ENCODE results near the gene LAMC1. TPM values are rescaled to one million over a fixed set of nuclear protein-coding genes. Genes with fewer than 3 reads are reported as not detected.

LAMC1 gene
- total and polyA plus RNA-seq, 2 of the 4 experiments (the other 2 are of a cell fraction) = 249 to 394 TPM

- no peak overlapping the region for H3K56ac ChIP-seq (ENCODE audit: extremely low read depth, insufficient read depth, low read length)
- H2BK20ac ChIP-seq (ENCODE audit: low read depth, low read length) = no peak overlapping the region
- H2AK9ac ChIP-seq (replicated peaks; ENCODE audit: low read depth, low read length, poor library complexity) = no peak overlapping the region
- H4K8ac ChIP-seq (ENCODE audit: low read depth in 2 of 2, low read length in 2 of 2) = no peak overlapping the region
- H3K4me2 ChIP-seq (ENCODE audit: low read depth, low read length) = no peak overlapping the region
- no peak overlapping the region for H2BK15ac ChIP-seq (ENCODE audit: low read depth, low read length)
- H3K4me3 ChIP-seq (ENCODE audit: insufficient read depth, low read depth, low read length) = no peak overlapping the region
- ATAC-seq (ENCODE audit: low read depth) (peak; percentile 60), DNase-seq (peak; percentile 76)
- peaks cover 79% of the 10 kb centered on the region for H4K20me1 ChIP-seq (ENCODE audit: insufficient read depth, low read length)
- no peak overlapping the region for H4K91ac ChIP-seq (ENCODE audit: insufficient read depth, low read depth, low read length)
- H3K36me3 ChIP-seq (ENCODE audit: control insufficient read depth, insufficient read depth, low read length) = no peaks in the 10 kb centered on the region
- peaks cover 12% of the 10 kb centered on the region for H3K9me1 ChIP-seq (ENCODE audit: insufficient read depth, low read length)
- no peak overlapping the region for H3K4ac ChIP-seq (ENCODE audit: low read depth, low read length)
- POLR2A ChIA-PET (ENCODE audit: unreplicated experiment) = no interaction called here
- H3K4me1 ChIP-seq (ENCODE audit: control insufficient read depth, insufficient read depth, low read length) = peaks cover 7% of the 10 kb centered on the region
- TF ChIP-seq SMC3 (IDR thresholded peaks at IDR 0.05; ENCODE audit: low read depth, low read length) (no peak), MAFK (IDR thresholded peaks at IDR 0.05; ENCODE audit: low read depth, low read length) (no peak), CEBPB (IDR thresholded peaks at IDR 0.05; ENCODE audit: low read depth, low read length) (no peak), RCOR1 (IDR thresholded peaks at IDR 0.05; ENCODE audit: insufficient replicate concordance, low read length) (no peak), NFE2L2 (IDR thresholded peaks at IDR 0.05; ENCODE audit: low read depth, low read length) (no peak), RFX5 (IDR thresholded peaks at IDR 0.05; ENCODE audit: low read depth, low read length) (no peak), POLR2A (IDR thresholded peaks at IDR 0.05; ENCODE audit: low read depth, low read length) (no peak), CTCF (conservative IDR thresholded peaks at IDR 0.05; ENCODE audit: low read depth, low read length) (no peak), MXI1 (IDR thresholded peaks at IDR 0.05; ENCODE audit: borderline replicate concordance, low read depth, low read length) (no peak), RAD21 (IDR thresholded peaks at IDR 0.05; ENCODE audit: low read length) (no peak), MAZ (IDR thresholded peaks at IDR 0.05; ENCODE audit: borderline replicate concordance, low read depth, low read length) (no peak)
- TF ChIP-seq, protein P1, sequence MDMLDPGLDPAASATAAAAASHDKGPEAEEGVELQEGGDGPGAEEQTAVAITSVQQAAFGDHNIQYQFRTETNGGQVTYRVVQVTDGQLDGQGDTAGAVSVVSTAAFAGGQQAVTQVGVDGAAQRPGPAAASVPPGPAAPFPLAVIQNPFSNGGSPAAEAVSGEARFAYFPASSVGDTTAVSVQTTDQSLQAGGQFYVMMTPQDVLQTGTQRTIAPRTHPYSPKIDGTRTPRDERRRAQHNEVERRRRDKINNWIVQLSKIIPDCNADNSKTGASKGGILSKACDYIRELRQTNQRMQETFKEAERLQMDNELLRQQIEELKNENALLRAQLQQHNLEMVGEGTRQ (IDR thresholded peaks at IDR 0.05; ENCODE audit: low read depth, low read length) = no peak
- TF ChIP-seq, protein P2, sequence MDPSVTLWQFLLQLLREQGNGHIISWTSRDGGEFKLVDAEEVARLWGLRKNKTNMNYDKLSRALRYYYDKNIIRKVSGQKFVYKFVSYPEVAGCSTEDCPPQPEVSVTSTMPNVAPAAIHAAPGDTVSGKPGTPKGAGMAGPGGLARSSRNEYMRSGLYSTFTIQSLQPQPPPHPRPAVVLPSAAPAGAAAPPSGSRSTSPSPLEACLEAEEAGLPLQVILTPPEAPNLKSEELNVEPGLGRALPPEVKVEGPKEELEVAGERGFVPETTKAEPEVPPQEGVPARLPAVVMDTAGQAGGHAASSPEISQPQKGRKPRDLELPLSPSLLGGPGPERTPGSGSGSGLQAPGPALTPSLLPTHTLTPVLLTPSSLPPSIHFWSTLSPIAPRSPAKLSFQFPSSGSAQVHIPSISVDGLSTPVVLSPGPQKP (IDR thresholded peaks at IDR 0.05; ENCODE audit: borderline replicate concordance, low read depth, low read length) = no peak
- no peaks in the 10 kb centered on the region for H3K27me3 ChIP-seq (ENCODE audit: control insufficient read depth, insufficient read depth, low read length)
- no peak overlapping the region for H3K27ac ChIP-seq (ENCODE audit: insufficient read depth, low read length)
- H3K18ac ChIP-seq (ENCODE audit: low read depth, low read length) = no peak overlapping the region
- in situ Hi-C loops (cut with MboI; ENCODE audit: low sequenced_read_pairs) (no loop called here), dilution Hi-C loops (cut with HindIII; ENCODE audit: low sequenced_read_pairs, unreplicated experiment) (no loop called here), intact Hi-C loops (cut with micrococcal nuclease) (no loop called here)
- CTCF ChIA-PET = interaction anchor here (0.6 kb wide), 1 partner anchor 147 kb away, joined by 4 read pairs; no protein-coding TSS in a partner anchor
- no peak overlapping the region for H2AFZ ChIP-seq (replicated peaks; ENCODE audit: low read length, poor library complexity)
- H3K23ac ChIP-seq (ENCODE audit: low read depth, low read length) = no peak overlapping the region
- H2BK5ac ChIP-seq (ENCODE audit: low read depth, low read length, poor library complexity, severe bottlenecking) = no peak overlapping the region
- H2AK5ac ChIP-seq (ENCODE audit: low read depth, low read length) = no peak overlapping the region
- WGBS, 2 experiments (ENCODE audit: extremely low coverage in 2 of 2, insufficient read length in 1 of 2) = no CpG with 5 or more reads among the region's 2 CpGs
- BruUV-seq (replicated peaks) = no TSS peak
- H3K79me1 ChIP-seq (ENCODE audit: low read depth in 1 of 2, low read length in 2 of 2) = peaks cover 17 to 68% of the 10 kb centered on the region in 2 experiments; a peak in 3 of 4 replicates
- H3K9ac ChIP-seq (ENCODE audit: low read depth, low read length) = no peak overlapping the region
- no peak overlapping the region for H2BK120ac ChIP-seq (ENCODE audit: low read depth, low read length)
- H3K9me3 ChIP-seq (ENCODE audit: control insufficient read depth, insufficient read depth, low read length) = no peaks in the 10 kb centered on the region
- H4K5ac ChIP-seq (ENCODE audit: low read depth, low read length) = no peak overlapping the region
- H3K14ac ChIP-seq (replicated peaks; ENCODE audit: low read depth, low read length) = 0 out of 2 replicates have a peak overlapping the region, but pooled peaks have one; percentile 19
Measured at GRCh38 chr1:183080406-183080805, 57.2 kb downstream of the LAMC1 start.

All from IMR-90 (cell line).